Measurements from ENCODE around the gene NHLH2. TPM values are rescaled to one million over a fixed set of nuclear protein-coding genes. Genes with fewer than 3 reads are reported as not detected.

NHLH2 gene
- total and polyA plus RNA-seq, 4 donors = not detected

GRCh38 chr1:115794976-115795639 lies 45.8 kb downstream of the NHLH2 start:
- Histone ChIP-seq H3K27me3 (ENCODE audit: control insufficient read depth in 4 of 4, insufficient read depth in 4 of 4, low read length in 3 of 4) (peaks cover 0 to 5% (median 2%) of the 10 kb centered on the region in 4 donors), H3K4me1 (ENCODE audit: control insufficient read depth in 4 of 4, insufficient read depth in 4 of 4, low read length in 3 of 4) (no peaks in the 10 kb centered on the region), H3K9me3 (ENCODE audit: control insufficient read depth in 4 of 4, low read length in 3 of 4) (peaks cover 0 to 3% (median 0%) of the 10 kb centered on the region in 4 donors), H3K4me3 (ENCODE audit: low read depth in 1 of 3, low read length in 3 of 3) (no peak overlapping the region), H3K27ac (ENCODE audit: low read depth in 1 of 2, low read length in 2 of 2) (no peak overlapping the region), H3K36me3 (ENCODE audit: control insufficient read depth in 4 of 4, insufficient read depth in 3 of 4, low read depth in 1 of 4, low read length in 3 of 4) (no peaks in the 10 kb centered on the region), H3K9ac (ENCODE audit: low read depth in 1 of 2, low read length in 2 of 2) (no peak overlapping the region)
- 66% methylated on average over 4 of the region's 4 CpGs for WGBS
- no peak for TF ChIP-seq HNF4G (IDR thresholded peaks at IDR 0.05)
- no peak for TF ChIP-seq ZBTB33 (IDR thresholded peaks at IDR 0.05)
- no peak for TF ChIP-seq FOXA1 (IDR thresholded peaks at IDR 0.05)
- no peak for TF ChIP-seq REST (IDR thresholded peaks at IDR 0.05)
- TF ChIP-seq TAF1 (conservative IDR thresholded peaks at IDR 0.05) = no peak
- TF ChIP-seq EGR1 (IDR thresholded peaks at IDR 0.05; ENCODE audit: low read depth in 2 of 2) = no peak
- no peak for TF ChIP-seq HNF4A (conservative IDR thresholded peaks at IDR 0.05)
- TF ChIP-seq MAX (IDR thresholded peaks at IDR 0.05) = no peak
- no peak for TF ChIP-seq RXRA (IDR thresholded peaks at IDR 0.05)
- no peak for DNase-seq (ENCODE audit: low spot score)

GRCh38 chr1:115793162-115793561 lies 47.8 kb downstream of the NHLH2 start:
- no peak overlapping the region for H3K27ac ChIP-seq (ENCODE audit: low read depth in 1 of 2, low read length in 2 of 2)
- H3K4me1 ChIP-seq (ENCODE audit: control insufficient read depth in 4 of 4, insufficient read depth in 4 of 4, low read length in 3 of 4) = no peaks in the 10 kb centered on the region
- 33% methylated on average over 9 of the region's 9 CpGs for WGBS
- peaks cover 0 to 9% (median 2%) of the 10 kb centered on the region in 4 donors for H3K27me3 ChIP-seq (ENCODE audit: control insufficient read depth in 4 of 4, insufficient read depth in 4 of 4, low read length in 3 of 4)
- H3K9ac ChIP-seq (ENCODE audit: low read depth in 1 of 2, low read length in 2 of 2) = no peak overlapping the region
- H3K4me3 ChIP-seq (ENCODE audit: low read depth in 1 of 3, low read length in 3 of 3) = no peak overlapping the region
- peaks cover 0 to 4% (median 2%) of the 10 kb centered on the region in 4 donors for H3K9me3 ChIP-seq (ENCODE audit: control insufficient read depth in 4 of 4, low read length in 3 of 4)
- no peak for DNase-seq (ENCODE audit: low spot score)
- no peak for TF ChIP-seq YY1 (IDR thresholded peaks at IDR 0.05)
- TF ChIP-seq RAD21 (IDR thresholded peaks at IDR 0.05) = no peak
- no peaks in the 10 kb centered on the region for H3K36me3 ChIP-seq (ENCODE audit: control insufficient read depth in 4 of 4, insufficient read depth in 3 of 4, low read depth in 1 of 4, low read length in 3 of 4)

GRCh38 chr1:115791816-115792215 lies 49.1 kb downstream of the NHLH2 start:
- WGBS = 89% methylated on average over 3 of the region's 3 CpGs
- Histone ChIP-seq H3K27me3 (ENCODE audit: control insufficient read depth in 4 of 4, insufficient read depth in 4 of 4, low read length in 3 of 4) (peaks cover 0 to 9% (median 0%) of the 10 kb centered on the region in 4 donors), H3K36me3 (ENCODE audit: control insufficient read depth in 4 of 4, insufficient read depth in 3 of 4, low read depth in 1 of 4, low read length in 3 of 4) (no peaks in the 10 kb centered on the region), H3K4me1 (ENCODE audit: control insufficient read depth in 4 of 4, insufficient read depth in 4 of 4, low read length in 3 of 4) (no peaks in the 10 kb centered on the region), H3K27ac (ENCODE audit: low read depth in 1 of 2, low read length in 2 of 2) (no peak overlapping the region), H3K9me3 (ENCODE audit: control insufficient read depth in 4 of 4, low read length in 3 of 4) (peaks cover 0 to 4% (median 2%) of the 10 kb centered on the region in 4 donors), H3K9ac (ENCODE audit: low read depth in 1 of 2, low read length in 2 of 2) (no peak overlapping the region), H3K4me3 (ENCODE audit: low read depth in 1 of 3, low read length in 3 of 3) (no peak overlapping the region)
- no peak for TF ChIP-seq HNF4G (IDR thresholded peaks at IDR 0.05)
- no peak for DNase-seq (ENCODE audit: low spot score)
